IPS DF 6.9 (cell line): Measurements from ENCODE around the gene FAM168A.
A peak's percentile ranks its signal among the peaks of the same experiment; 100 is the strongest.

Experiments used
- DNase-seq: peaks from one replicate; pipeline ENCODE4 v3.0.0-alpha.2; 2013; ENCODE audit warnings: low read depth, low spot score
- H3K27ac ChIP-seq: one replicate; pipeline ENCODE4 v1.5.1; 2013; ENCODE audit warnings: low read length, control low read depth
- H3K27me3 ChIP-seq: 2 replicates; pipeline ENCODE4 v1.6.1; 2013; ENCODE audit warnings: mild to moderate bottlenecking, low read length; ENCODE audit not compliant: control insufficient read depth, insufficient read depth
- H3K36me3 ChIP-seq: 2 replicates; pipeline ENCODE4 v1.6.1; 2013; ENCODE audit warnings: low read length; ENCODE audit not compliant: control insufficient read depth, insufficient read depth
- H3K4me1 ChIP-seq: 2 replicates; pipeline ENCODE4 v1.6.1; 2013; ENCODE audit warnings: low read length; ENCODE audit not compliant: control insufficient read depth, insufficient read depth
- H3K4me3 ChIP-seq: 2 replicates; pipeline ENCODE4 v1.5.1; 2013; ENCODE audit warnings: mild to moderate bottlenecking, low read length
- H3K9me3 ChIP-seq: 2 replicates; pipeline ENCODE4 v1.6.1; 2013; ENCODE audit warnings: low read length, inconsistent platforms; ENCODE audit not compliant: control insufficient read depth, insufficient read depth
- WGBS: extraction: QIAGEN DNeasy Blood & Tissue Kit; methylation state at CpG from one replicate; pipeline ENCODE4 v1.1.7; 2013; ENCODE audit warnings: mixed read lengths, missing lambda C conversion rate; ENCODE audit not compliant: insufficient read length, insufficient coverage; 5-methylcytosine and 5-hydroxymethylcytosine counted together

Gene FAM168A, protein sequence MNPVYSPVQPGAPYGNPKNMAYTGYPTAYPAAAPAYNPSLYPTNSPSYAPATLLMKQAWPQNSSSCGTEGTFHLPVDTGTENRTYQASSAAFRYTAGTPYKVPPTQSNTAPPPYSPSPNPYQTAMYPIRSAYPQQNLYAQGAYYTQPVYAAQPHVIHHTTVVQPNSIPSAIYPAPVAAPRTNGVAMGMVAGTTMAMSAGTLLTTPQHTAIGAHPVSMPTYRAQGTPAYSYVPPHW

GRCh38 chr11:73597956-73598718 lies at the start of gene FAM168A:
FAM168A (minus strand) TSS chr11:73598112; CDS start chr11:73468474, 129,638 bp downstream.
- no CpG with 5 or more reads among the region's 64 CpGs for WGBS
- H3K27ac ChIP-seq: no peak within 1 kb of the TSS
- peak; percentile 96 for DNase-seq
- peaks cover 8% of the 10 kb centered on the region; the same call in 1 of the 2 replicates for H3K4me1 ChIP-seq
- no peaks in the 10 kb centered on the region for H3K36me3 ChIP-seq
- no peaks in the 10 kb centered on the region for H3K9me3 ChIP-seq
- H3K4me3 ChIP-seq: peak within 1 kb of the TSS; percentile 90; the same call in 1 of the 2 replicates
- H3K27me3 ChIP-seq: no peaks in the 10 kb centered on the region

DNA sequence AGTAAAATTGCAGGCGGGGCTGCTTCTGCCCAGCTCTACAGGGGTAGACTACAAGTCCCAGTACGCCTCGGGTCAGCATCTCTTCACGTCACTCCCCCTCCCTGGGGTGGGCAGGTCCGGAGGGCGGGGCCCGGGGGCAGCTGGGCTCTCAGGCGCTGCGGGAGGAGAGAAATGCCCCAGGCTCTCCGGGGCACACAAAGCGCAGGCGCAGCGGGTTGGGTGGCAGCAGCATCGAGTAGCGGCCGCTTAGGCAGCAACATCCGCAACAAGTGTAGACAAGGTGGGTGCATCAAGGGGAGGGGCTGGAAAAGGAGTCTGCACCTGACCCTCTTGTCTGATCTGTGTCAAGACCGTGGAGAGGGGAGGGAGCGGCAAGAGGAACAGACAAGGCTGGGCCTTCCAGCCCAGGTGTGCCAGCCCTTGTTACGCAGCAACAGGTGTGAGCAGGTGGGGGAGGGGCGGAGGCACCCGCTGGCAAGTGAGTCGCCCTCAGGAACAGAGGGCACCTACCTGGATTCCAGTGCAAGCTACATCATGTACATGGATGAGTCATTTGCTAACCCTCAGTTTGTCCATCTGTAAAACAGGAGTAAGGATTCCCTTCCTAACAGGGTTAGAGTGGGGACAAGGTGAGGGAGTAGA lies 49.7 kb upstream of the FAM168A start:
- no peak for DNase-seq
- Histone ChIP-seq H3K4me3 (peak overlapping the region; percentile 35; the same call in 1 of the 2 replicates), H3K36me3 (no peaks in the 10 kb centered on the region), H3K27ac (no peak overlapping the region), H3K4me1 (peaks cover 14% of the 10 kb centered on the region; the same call in 1 of the 2 replicates), H3K27me3 (no peaks in the 10 kb centered on the region), H3K9me3 (no peaks in the 10 kb centered on the region)
- no CpG with 5 or more reads among the region's 23 CpGs for WGBS

DNA sequence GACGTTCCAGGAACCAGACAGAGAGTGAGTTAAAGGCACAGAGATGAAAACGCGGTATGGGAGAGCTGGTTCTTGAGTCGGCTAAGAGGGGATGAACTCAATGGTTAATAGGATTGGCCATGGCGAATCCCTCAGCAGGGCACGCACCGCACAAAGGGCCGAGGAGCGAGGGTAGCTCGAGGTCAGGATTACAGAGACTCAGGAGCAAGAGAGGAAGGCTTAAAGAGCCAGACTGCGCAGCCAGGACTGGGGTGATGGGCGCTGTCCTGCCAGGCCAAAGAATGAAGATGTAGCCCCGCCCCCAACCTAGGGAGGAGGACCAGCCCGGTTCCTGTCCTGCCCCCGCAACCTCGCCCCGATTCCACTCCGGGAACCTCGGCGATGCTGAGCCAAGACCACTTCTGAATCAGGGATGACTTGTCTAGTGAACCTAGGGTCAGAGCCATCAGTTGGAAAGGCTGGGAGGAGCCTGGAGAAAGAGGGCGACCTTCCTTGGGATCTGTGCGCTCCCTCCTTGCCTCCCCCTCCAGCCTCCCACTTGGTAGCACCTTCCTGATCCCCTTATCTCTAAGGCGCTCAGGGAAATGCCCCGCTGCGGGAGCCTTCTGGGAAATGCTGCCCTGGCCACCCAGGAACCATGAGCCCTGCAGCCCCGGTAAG lies 48.2 kb upstream of the FAM168A start, which contains the start of gene PLEKHB1:
Gene PLEKHB1 (plus strand): TSS at position 610 of the 660 bp plus-strand sequence. CDS start 28 bp downstream, at position 638.
- peak within 1 kb of the TSS; percentile 58; the same call in 1 of the 2 replicates for H3K4me3 ChIP-seq
- no peak for DNase-seq

GRCh38 chr11:73645121-73645969 lies 47.4 kb upstream of the FAM168A start:
- DNase-seq: no peak
- Histone ChIP-seq H3K36me3 (no peaks in the 10 kb centered on the region), H3K4me1 (peaks cover 12% of the 10 kb centered on the region; the same call in 1 of the 2 replicates), H3K4me3 (peak overlapping the region; percentile 58; the same call in 1 of the 2 replicates), H3K9me3 (no peaks in the 10 kb centered on the region), H3K27ac (no peak overlapping the region), H3K27me3 (no peaks in the 10 kb centered on the region)
- no CpG with 5 or more reads among the region's 16 CpGs for WGBS

More for the DNA sequence above, 48.2 kb upstream of the FAM168A start, which contains the start of gene PLEKHB1:
- H3K4me1 ChIP-seq: peaks cover 12% of the 10 kb centered on the region; the same call in 1 of the 2 replicates
- H3K27me3 ChIP-seq: no peaks in the 10 kb centered on the region
- H3K36me3 ChIP-seq: no peaks in the 10 kb centered on the region
- no peak within 1 kb of the TSS for H3K27ac ChIP-seq
- no peaks in the 10 kb centered on the region for H3K9me3 ChIP-seq
- no CpG with 5 or more reads among the region's 26 CpGs for WGBS

GRCh38 chr11:73641668-73642067 lies 43.8 kb upstream of the FAM168A start:
- no peaks in the 10 kb centered on the region for H3K36me3 ChIP-seq
- no peak for DNase-seq
- H3K4me3 ChIP-seq: no peak overlapping the region
- H3K27me3 ChIP-seq: no peaks in the 10 kb centered on the region
- no peak overlapping the region for H3K27ac ChIP-seq
- H3K9me3 ChIP-seq: no peaks in the 10 kb centered on the region
- H3K4me1 ChIP-seq: peaks cover 6% of the 10 kb centered on the region; the same call in 1 of the 2 replicates

DNA sequence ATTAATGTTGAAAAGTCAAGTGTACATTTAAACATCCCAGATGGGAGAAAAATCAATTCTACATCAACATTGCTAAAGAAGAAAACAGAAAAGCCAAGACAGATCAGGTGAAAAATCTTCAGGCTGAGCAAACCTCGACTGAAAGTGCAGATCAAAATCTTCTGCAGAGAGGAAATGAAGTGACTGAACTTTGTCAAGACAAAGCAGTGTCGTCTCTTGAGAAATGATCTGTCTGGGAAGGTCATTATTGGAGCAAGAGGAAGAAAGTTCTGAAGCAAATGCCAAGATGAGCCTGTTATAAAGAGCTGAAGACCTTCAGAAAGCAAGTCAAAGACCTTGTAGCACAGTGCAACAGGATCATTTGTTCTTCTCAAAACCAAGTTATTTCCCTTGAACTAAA lies 42.7 kb upstream of the FAM168A start:
- Histone ChIP-seq H3K4me1 (no peaks in the 10 kb centered on the region), H3K27me3 (no peaks in the 10 kb centered on the region), H3K27ac (no peak overlapping the region), H3K4me3 (no peak overlapping the region), H3K36me3 (no peaks in the 10 kb centered on the region), H3K9me3 (no peaks in the 10 kb centered on the region)
- DNase-seq: no peak
- no CpG with 5 or more reads among the region's 2 CpGs for whole genome bisulfite sequencing

DNA sequence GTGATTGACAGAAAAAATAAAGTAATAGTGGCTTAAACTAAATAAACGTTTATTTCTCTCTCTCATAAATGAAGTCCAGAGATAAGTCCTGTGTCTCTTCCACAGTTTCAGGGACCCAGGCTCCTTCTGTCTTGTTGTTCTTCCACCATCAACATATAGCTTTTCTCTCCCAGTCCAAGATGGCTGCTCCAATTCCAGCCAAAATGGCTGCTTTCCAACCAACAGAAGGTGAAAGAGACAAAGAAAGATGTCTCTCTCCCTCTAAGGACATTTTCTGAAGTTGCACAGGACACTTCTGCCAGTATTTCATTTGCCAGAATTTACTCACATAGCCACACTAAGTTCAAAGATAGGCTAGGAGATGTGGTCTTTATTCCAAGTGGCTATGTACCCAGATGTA lies 39.1 kb upstream of the FAM168A start:
- no peak for DNase-seq
- no peaks in the 10 kb centered on the region for H3K36me3 ChIP-seq
- no peaks in the 10 kb centered on the region for H3K4me1 ChIP-seq
- WGBS: no CpG with 5 or more reads among the region's 1 CpG
- no peaks in the 10 kb centered on the region for H3K9me3 ChIP-seq
- H3K27ac ChIP-seq: no peak overlapping the region
- no peak overlapping the region for H3K4me3 ChIP-seq
- H3K27me3 ChIP-seq: no peaks in the 10 kb centered on the region

- H3K4me1 ChIP-seq: no peaks in the 10 kb centered on the region
- H3K9me3 ChIP-seq: no peaks in the 10 kb centered on the region
- H3K4me3 ChIP-seq: no peak overlapping the region
- no CpG with 5 or more reads among the region's 5 CpGs for WGBS
- H3K36me3 ChIP-seq: no peaks in the 10 kb centered on the region
- no peak overlapping the region for H3K27ac ChIP-seq
- DNase-seq: no peak
- no peaks in the 10 kb centered on the region for H3K27me3 ChIP-seq
These were observed 38.3 kb upstream of the FAM168A start for GRCh38 chr11:73636249-73636648.

GRCh38 chr11:73635721-73636120 lies 37.8 kb upstream of the FAM168A start:
- no peak overlapping the region for H3K27ac ChIP-seq
- DNase-seq: no peak
- no peaks in the 10 kb centered on the region for H3K9me3 ChIP-seq
- H3K36me3 ChIP-seq: no peaks in the 10 kb centered on the region
- H3K4me1 ChIP-seq: no peaks in the 10 kb centered on the region
- no peak overlapping the region for H3K4me3 ChIP-seq
- no CpG with 5 or more reads among the region's 5 CpGs for WGBS
- H3K27me3 ChIP-seq: 0 out of 2 replicates have a peak, but pooled peaks cover under 1% of the 10 kb centered on the region
